ENCODE measurements around the gene LRGUK.

DNA sequence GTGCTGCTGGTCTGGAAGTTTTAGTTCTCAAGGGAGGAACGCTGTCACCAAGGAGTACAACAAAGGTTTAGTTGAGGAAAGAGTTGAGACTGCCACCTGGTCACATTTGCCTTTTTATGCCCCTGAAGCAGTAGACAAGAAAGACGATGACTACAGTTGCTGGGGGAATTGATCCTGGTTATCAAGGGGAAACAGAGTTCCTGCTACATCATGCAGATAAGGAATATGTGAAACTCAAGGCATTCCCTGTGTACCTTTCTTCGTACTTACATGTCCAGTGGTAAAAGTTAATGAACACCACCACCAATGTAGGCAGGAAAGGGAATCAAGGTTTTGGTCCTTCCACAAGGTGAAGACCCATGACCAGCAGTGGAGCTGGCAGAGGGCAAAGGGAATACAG, 157.8 kb downstream of the LRGUK start:
- TF ChIP-seq CTCF (conservative IDR thresholded peaks at IDR 0.05; ENCODE audit: low read length) (no peak), EZH2phosphoT487 (IDR thresholded peaks at IDR 0.05; ENCODE audit: borderline replicate concordance) (no peak)
